AG10803 (cell line): ENCODE measurements around the gene ST6GALNAC6.
A peak's percentile ranks its signal among the peaks of the same experiment; 100 is the strongest.

Experiments used
- DNase-seq: peaks from one replicate; pipeline ENCODE4 v3.0.0; 2010; ENCODE audit warnings: low read depth
- H3K4me3 ChIP-seq: 2 replicates; pipeline ENCODE4 v1.5.1; 2011; ENCODE audit warnings: mild to moderate bottlenecking, low read length, control low read depth
- CTCF ChIP-seq: conservative IDR thresholded peaks from 2 replicates; pipeline ENCODE4 v1.5.1; 2011; ENCODE audit warnings: mild to moderate bottlenecking, low read length, control low read depth, inconsistent platforms

The ST6GALNAC6 gene

GRCh38 chr9:127931092-127931881, 31.9 kb upstream of the ST6GALNAC6 start:
- no peak for TF ChIP-seq CTCF
- peak overlapping the region; percentile 64 for H3K4me3 ChIP-seq
- peak; percentile 60 for DNase-seq

GRCh38 chr9:127930231-127931091, 31.1 kb upstream of the ST6GALNAC6 start, which contains the start of gene PIP5KL1:
Gene PIP5KL1, minus strand, starts transcription at chr9:127930777. Its CDS starts 25 bp downstream, at chr9:127930752.
- H3K4me3 ChIP-seq = peak within 1 kb of the TSS; percentile 64
- TF ChIP-seq CTCF = peak; percentile 31

GRCh38 chr9:127929625-127929979, 30.2 kb upstream of the ST6GALNAC6 start:
- no peak for DNase-seq
- H3K4me3 ChIP-seq = no peak overlapping the region
- no peak for TF ChIP-seq CTCF

More at GRCh38 chr9:127930231-127931091, 31.1 kb upstream of the ST6GALNAC6 start, which contains the start of gene PIP5KL1:
- DNase-seq = peak; percentile 76

GRCh38 chr9:127928676-127929624, 29.5 kb upstream of the ST6GALNAC6 start:
- DNase-seq = no peak
- TF ChIP-seq CTCF = no peak

GRCh38 chr9:127927988-127928675, 28.7 kb upstream of the ST6GALNAC6 start:
- H3K4me3 ChIP-seq = no peak overlapping the region
- TF ChIP-seq CTCF = no peak
- no peak for DNase-seq

More at GRCh38 chr9:127928676-127929624, 29.5 kb upstream of the ST6GALNAC6 start:
- no peak overlapping the region for H3K4me3 ChIP-seq

- peak overlapping the region; percentile 34 for H3K4me3 ChIP-seq
- TF ChIP-seq CTCF = no peak
- no peak for DNase-seq
Measured at GRCh38 chr9:127927201-127927987, 28.0 kb upstream of the ST6GALNAC6 start.
